ENCODE measurements around the gene ABLIM3.

The ABLIM3 gene

GRCh38 chr5:149237662-149238061 lies 96.4 kb downstream of the ABLIM3 start:
- ChIA-PET CTCF (interaction anchor here (0.6 to 1.0 kb wide), 2 partner anchors 97 to 213 kb away, joined by 3 read pairs; no protein-coding TSS in a partner anchor), POLR2A (no interaction called here)
- TF ChIP-seq BHLHE40 (IDR thresholded peaks at IDR 0.05; ENCODE audit: borderline replicate concordance): no peak
- TF ChIP-seq FOXA1 (IDR thresholded peaks at IDR 0.05): no peak
- TF ChIP-seq TARDBP (IDR thresholded peaks at IDR 0.05): no peak
- TF ChIP-seq ZNF384 (IDR thresholded peaks at IDR 0.05): no peak
- no peak for TF ChIP-seq ARNT (IDR thresholded peaks at IDR 0.05)
- no peak for TF ChIP-seq HDGF (IDR thresholded peaks at IDR 0.05; ENCODE audit: borderline replicate concordance)
- no peak for TF ChIP-seq NFRKB (IDR thresholded peaks at IDR 0.05)
- no peak for TF ChIP-seq FOXK2 (IDR thresholded peaks at IDR 0.05)
- TF ChIP-seq PKNOX1 (IDR thresholded peaks at IDR 0.05): no peak
- TF ChIP-seq SUZ12 (IDR thresholded peaks at IDR 0.05): no peak
- no peak for TF ChIP-seq CTBP1 (IDR thresholded peaks at IDR 0.05; ENCODE audit: borderline replicate concordance)
- no peak for TF ChIP-seq SP1 (IDR thresholded peaks at IDR 0.05)
- no peak for TF ChIP-seq L3MBTL2 (conservative IDR thresholded peaks at IDR 0.05)
- TF ChIP-seq FOXM1 (IDR thresholded peaks at IDR 0.05; ENCODE audit: borderline replicate concordance): no peak
- no peak for TF ChIP-seq ELF4 (IDR thresholded peaks at IDR 0.05)
- DNase-seq (ENCODE audit: extremely low spot score): no peak

DNA sequence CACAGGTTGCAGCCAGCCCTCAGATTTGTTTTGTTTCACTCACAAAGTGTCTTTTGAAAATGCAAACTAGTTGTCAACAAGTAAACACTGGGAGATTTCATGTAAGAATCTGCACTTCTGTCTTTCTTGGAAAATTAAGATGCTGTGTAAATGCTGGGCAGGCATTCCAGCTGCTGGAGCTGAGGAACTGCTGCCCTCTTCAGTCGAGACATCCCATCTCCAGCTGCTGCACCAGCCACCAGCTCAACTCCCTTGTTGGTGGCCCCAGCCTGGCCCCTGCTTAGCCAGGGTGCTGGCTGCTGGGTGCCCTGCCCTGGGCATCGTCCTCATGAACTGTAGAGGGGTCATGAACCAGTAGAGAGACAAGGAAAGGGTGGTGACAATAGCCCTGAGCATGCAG lies 97.2 kb downstream of the ABLIM3 start:
- DNase-seq (ENCODE audit: extremely low spot score): no peak
- CTCF ChIA-PET: interaction anchor here (1.0 kb wide), 1 partner anchor 98 kb away, joined by 3 read pairs; no protein-coding TSS in a partner anchor
- POLR2A ChIA-PET: no interaction called here
- TF ChIP-seq CTBP1 (IDR thresholded peaks at IDR 0.05; ENCODE audit: borderline replicate concordance): no peak
- TF ChIP-seq LEF1 (IDR thresholded peaks at IDR 0.05; ENCODE audit: borderline replicate concordance): no peak
- TF ChIP-seq ZNF384 (IDR thresholded peaks at IDR 0.05): no peak
- no peak for TF ChIP-seq HDGF (IDR thresholded peaks at IDR 0.05; ENCODE audit: borderline replicate concordance)
- TF ChIP-seq PKNOX1 (IDR thresholded peaks at IDR 0.05): no peak
- no peak for TF ChIP-seq FOXA1 (IDR thresholded peaks at IDR 0.05)

DNA sequence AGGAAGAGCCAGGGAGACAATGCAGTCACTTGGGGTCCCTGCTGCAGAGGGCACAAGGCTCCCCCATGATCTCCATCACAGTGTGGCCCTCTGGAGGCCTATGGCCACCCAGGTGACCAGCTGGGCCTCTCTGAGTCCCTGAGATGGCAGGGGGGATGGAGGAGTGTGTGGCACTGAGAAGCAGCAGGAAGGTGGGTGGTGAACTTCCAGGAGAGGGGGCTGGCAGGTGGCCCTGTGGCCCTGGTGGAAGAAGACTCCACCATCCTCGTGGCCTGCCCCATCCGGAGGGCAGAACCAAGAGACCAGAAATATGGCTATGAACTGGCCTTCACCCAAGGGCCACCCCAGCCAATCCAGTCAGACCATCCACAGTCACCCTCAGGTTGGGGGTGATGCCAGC lies 98.6 kb downstream of the ABLIM3 start:
- ChIA-PET POLR2A (no interaction called here), CTCF (no interaction called here)
- TF ChIP-seq LEF1 (IDR thresholded peaks at IDR 0.05; ENCODE audit: borderline replicate concordance) (no peak), SUZ12 (IDR thresholded peaks at IDR 0.05) (no peak), ELF4 (IDR thresholded peaks at IDR 0.05) (no peak), HDGF (IDR thresholded peaks at IDR 0.05; ENCODE audit: borderline replicate concordance) (no peak), PKNOX1 (IDR thresholded peaks at IDR 0.05) (no peak), L3MBTL2 (conservative IDR thresholded peaks at IDR 0.05) (no peak), FOXK2 (IDR thresholded peaks at IDR 0.05) (no peak), ZNF384 (IDR thresholded peaks at IDR 0.05) (no peak), FOXA1 (IDR thresholded peaks at IDR 0.05) (no peak), TARDBP (IDR thresholded peaks at IDR 0.05) (no peak), NFRKB (IDR thresholded peaks at IDR 0.05) (no peak), CTBP1 (IDR thresholded peaks at IDR 0.05; ENCODE audit: borderline replicate concordance) (no peak), SP1 (IDR thresholded peaks at IDR 0.05) (no peak), ARNT (IDR thresholded peaks at IDR 0.05) (no peak), FOXM1 (IDR thresholded peaks at IDR 0.05; ENCODE audit: borderline replicate concordance) (no peak), BHLHE40 (IDR thresholded peaks at IDR 0.05; ENCODE audit: borderline replicate concordance) (no peak)
- no peak for DNase-seq (ENCODE audit: extremely low spot score)

DNA sequence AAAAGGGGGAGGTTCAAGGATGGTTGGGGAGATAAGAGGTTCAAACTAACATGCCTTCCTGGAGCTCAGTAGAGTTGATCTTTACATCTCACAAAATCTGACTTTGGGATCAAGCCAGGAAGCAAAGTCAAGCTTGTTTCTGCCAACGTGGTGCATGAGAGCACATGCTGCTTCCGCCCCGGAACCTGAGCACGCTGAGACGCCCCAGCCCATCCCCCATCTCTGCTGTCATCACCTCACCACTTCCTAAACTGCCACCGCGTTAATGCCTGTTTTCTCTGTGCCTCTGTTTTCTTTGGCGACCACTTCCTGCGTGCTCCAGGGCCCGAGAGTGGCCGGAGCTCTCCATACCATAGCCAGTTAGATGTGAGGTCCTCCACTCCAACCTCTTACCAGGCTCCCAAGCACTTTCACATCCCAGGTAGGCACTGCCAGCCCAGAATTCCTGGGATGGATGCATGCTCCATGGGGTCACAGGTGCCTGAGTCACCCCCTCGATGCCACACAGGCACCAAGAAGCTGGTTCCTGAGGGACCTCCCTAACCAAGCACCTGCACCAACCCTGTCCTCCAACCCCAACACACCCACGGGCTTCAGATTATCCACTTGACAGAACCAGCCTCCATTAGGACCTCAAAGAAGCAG lies 99.2 kb downstream of the ABLIM3 start:
- no peak for DNase-seq (ENCODE audit: extremely low spot score)
- CTCF ChIA-PET: interaction anchor here (0.6 kb wide), 1 partner anchor 509 kb away, joined by 6 read pairs; no protein-coding TSS in a partner anchor
- no peak for TF ChIP-seq TARDBP (IDR thresholded peaks at IDR 0.05)
- no peak for TF ChIP-seq L3MBTL2 (conservative IDR thresholded peaks at IDR 0.05)
- TF ChIP-seq FOXK2 (IDR thresholded peaks at IDR 0.05): no peak
- TF ChIP-seq ARNT (IDR thresholded peaks at IDR 0.05): no peak
- no peak for TF ChIP-seq PKNOX1 (IDR thresholded peaks at IDR 0.05)
- TF ChIP-seq SP1 (IDR thresholded peaks at IDR 0.05): no peak
- no peak for TF ChIP-seq FOXA1 (IDR thresholded peaks at IDR 0.05)
- no peak for TF ChIP-seq ZNF384 (IDR thresholded peaks at IDR 0.05)
- TF ChIP-seq LEF1 (IDR thresholded peaks at IDR 0.05; ENCODE audit: borderline replicate concordance): no peak
- TF ChIP-seq BHLHE40 (IDR thresholded peaks at IDR 0.05; ENCODE audit: borderline replicate concordance): no peak
- no peak for TF ChIP-seq FOXM1 (IDR thresholded peaks at IDR 0.05; ENCODE audit: borderline replicate concordance)
- POLR2A ChIA-PET: no interaction called here

DNA sequence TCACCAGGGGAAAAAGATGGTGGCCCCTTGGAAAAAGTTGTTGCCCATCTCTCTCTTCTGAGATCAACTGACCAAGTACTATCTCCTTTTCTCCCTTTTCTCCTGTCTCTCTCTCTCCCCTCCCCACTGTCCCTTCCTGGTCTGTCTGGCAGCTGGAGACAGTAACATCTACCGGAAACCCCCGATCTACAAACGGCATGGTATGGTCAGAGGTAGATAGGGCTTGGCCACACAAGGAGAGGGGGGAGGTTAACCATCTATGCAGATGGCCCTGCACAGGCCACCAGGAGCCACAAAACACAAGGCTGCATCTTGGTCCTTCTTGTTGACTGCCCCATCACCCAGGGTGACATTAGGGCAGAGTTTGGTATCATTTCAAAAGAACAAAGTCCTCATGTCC lies 101.0 kb downstream of the ABLIM3 start:
- ChIA-PET CTCF (no interaction called here), POLR2A (no interaction called here)
- TF ChIP-seq NFRKB (IDR thresholded peaks at IDR 0.05): no peak
- no peak for TF ChIP-seq SP1 (IDR thresholded peaks at IDR 0.05)
- TF ChIP-seq ZNF384 (IDR thresholded peaks at IDR 0.05): no peak
- TF ChIP-seq BHLHE40 (IDR thresholded peaks at IDR 0.05; ENCODE audit: borderline replicate concordance): no peak
- TF ChIP-seq ARNT (IDR thresholded peaks at IDR 0.05): no peak
- no peak for TF ChIP-seq FOXM1 (IDR thresholded peaks at IDR 0.05; ENCODE audit: borderline replicate concordance)
- no peak for TF ChIP-seq SUZ12 (IDR thresholded peaks at IDR 0.05)
- no peak for TF ChIP-seq ELF4 (IDR thresholded peaks at IDR 0.05)
- no peak for TF ChIP-seq CTBP1 (IDR thresholded peaks at IDR 0.05; ENCODE audit: borderline replicate concordance)
- no peak for TF ChIP-seq L3MBTL2 (conservative IDR thresholded peaks at IDR 0.05)
- no peak for TF ChIP-seq FOXK2 (IDR thresholded peaks at IDR 0.05)
- no peak for TF ChIP-seq PKNOX1 (IDR thresholded peaks at IDR 0.05)
- no peak for TF ChIP-seq TARDBP (IDR thresholded peaks at IDR 0.05)
- TF ChIP-seq HDGF (IDR thresholded peaks at IDR 0.05; ENCODE audit: borderline replicate concordance): no peak
- no peak for TF ChIP-seq LEF1 (IDR thresholded peaks at IDR 0.05; ENCODE audit: borderline replicate concordance)
- no peak for TF ChIP-seq FOXA1 (IDR thresholded peaks at IDR 0.05)
- DNase-seq (ENCODE audit: extremely low spot score): no peak
